GM19395 (cell line): ENCODE data around the gene CHL1.

ENCODE experiments used
- ATAC-seq: cut with Tn5 transposase; IDR thresholded peaks from one replicate; pipeline ENCODE4 v1.9.1; 2021; ENCODE audit warnings: mild to moderate bottlenecking, moderate library complexity; ENCODE audit not compliant: unreplicated experiment

Gene CHL1

DNA sequence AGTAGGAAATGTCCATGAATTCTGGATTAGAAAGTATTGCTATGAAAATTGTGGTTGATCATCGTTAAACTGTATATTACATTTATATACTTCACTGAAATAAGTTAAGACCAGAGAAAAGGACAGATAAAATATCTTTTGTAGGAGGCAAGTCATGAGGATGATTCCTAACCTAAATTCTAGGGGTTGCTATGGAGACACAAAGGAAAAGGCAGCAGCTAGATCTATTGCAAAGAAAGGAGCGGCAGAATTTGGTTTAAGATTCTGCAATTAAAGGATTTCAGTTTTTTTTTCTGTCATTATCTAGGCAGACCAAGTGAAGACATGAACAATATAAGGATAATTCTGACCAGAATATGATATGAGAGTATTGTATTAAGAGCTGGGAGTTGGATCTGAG, 136.1 kb downstream of the CHL1 start:
- no peak for ATAC-seq

DNA sequence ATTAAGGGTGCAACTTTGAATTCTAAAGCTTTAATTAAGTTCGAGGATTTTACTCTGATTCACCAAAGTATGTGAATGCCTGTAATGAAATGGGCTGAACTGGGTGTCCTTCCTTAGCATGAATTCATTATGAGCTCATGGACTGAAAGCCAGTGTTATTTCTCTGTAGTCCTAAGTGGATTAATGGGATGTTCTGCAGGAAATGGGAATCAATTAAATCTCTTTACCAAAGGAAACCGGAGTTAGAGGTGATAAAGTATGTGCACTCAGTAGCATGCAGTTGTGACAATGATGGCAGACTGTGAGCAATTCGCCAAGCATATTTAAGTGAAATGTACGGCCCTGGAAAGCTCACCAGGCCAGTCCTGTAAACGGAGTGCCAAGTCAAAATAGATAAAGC, 138.7 kb downstream of the CHL1 start:
- no peak for ATAC-seq

DNA sequence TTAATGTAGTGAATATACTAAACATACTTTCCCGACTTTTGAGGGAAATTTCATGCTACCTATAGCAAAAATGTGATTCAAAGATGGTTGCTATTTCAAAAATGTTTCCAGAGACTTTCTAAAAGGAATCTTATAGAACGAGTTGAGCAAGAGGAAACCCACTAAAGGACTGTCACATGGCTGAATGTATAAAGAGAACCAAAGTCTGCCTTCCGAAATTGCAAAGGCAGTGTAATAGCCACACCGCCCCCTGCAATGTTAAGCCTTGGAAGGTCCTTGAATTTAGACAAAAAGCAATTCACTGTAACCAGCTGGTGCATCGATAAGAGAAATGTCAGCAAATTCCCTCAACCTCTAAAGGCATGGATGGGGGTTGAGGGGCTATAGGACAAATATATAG, 142.8 kb downstream of the CHL1 start:
- no peak for ATAC-seq

DNA sequence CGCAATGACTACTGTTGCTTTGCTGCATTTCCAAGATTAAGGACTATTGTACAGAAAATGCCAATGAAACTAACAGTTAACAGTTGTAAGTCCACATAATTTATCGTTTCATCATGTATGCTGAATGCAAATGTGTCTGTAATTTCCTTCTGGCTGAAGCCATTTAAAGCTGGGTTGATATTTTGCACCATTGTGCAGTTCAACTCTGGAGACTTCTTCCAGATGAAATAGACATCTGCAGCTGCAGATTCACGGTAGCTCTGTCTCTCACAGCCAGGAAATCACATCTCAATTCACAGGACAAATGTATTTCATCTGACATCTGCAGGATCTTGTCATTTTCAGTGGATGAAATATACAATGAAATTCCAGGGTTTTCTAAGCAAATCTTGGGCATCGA, 145.4 kb downstream of the CHL1 start:
- ATAC-seq = no peak

DNA sequence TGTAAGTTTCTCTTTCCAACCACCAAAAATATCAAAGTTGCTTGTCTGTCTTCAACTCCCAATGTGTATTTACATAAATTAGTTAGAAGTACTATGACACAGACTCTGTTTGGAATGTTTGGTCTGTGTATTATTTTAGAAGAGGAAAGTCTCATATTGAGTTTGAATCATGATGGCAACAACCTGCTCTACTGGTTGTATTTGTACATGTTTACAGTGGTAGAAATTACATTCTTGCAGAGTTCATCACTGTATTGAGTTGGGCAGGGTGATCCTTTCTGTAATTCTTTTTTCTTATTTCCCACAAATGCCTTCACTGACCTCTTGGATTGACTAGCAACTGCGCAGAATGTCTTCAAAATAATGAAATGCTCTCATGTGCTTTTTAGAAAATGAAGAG, 149.6 kb downstream of the CHL1 start:
- ATAC-seq = no peak

DNA sequence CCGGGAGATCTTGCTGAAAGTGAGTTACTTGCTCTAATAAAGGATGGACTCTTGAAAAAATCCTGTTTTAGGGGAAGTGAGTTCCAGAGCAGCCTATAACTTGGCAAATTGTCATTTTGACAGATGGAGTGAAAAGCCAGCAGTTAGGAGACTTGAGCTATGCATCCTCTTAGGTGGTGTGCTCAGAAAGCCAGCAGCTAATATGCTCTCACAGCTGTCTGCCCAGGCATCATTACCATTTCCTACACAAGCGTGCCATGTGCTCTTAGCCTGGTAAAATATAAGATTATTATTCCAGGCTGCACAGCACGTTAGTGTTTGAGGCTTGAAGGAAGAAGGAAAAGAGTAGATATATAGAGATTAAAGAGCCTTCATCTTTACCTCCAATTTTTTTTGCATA, 151.0 kb downstream of the CHL1 start:
- ATAC-seq = no peak

DNA sequence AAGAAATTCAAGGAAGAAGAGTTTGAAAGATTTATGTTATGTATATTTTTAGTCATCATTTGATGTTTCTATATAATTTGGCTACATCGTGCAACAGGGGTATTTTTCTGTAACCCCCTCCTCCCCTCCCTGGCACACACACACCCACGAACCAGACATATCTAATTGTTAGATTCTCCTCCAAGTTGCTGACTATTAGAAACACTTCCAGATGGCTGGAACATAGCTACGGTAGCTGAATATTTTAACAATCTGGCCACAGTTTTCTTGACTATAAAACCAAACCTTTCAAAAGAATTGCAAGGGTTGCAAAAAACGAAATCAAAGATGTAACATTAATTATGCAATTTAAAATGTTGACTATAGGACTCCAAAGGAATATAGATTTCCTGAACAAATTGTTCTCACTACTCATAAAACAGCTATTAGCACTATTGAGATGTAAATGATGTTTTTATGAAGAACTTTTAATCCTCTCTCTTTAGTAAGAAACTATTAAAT, 154.4 kb downstream of the CHL1 start:
- ATAC-seq = no peak

DNA sequence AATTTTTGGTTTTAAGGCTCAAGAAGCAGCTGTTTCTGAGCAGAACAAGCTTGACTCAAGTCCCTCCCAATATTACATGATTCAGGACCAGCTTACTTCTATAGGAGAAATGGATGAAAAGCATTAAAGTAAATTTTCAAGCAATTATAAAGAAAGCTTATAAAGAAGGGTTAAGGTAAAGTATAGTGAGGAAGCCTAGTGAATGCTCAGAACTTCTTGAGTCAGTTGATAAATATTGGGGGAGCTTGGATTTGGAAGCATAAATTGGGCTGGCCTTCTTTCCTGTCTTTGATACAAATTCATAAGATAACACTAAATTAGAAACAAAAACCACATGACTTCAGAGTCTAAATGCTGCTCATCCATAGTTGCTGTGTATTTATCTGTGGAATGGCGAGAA, 156.0 kb downstream of the CHL1 start:
- no peak for ATAC-seq

DNA sequence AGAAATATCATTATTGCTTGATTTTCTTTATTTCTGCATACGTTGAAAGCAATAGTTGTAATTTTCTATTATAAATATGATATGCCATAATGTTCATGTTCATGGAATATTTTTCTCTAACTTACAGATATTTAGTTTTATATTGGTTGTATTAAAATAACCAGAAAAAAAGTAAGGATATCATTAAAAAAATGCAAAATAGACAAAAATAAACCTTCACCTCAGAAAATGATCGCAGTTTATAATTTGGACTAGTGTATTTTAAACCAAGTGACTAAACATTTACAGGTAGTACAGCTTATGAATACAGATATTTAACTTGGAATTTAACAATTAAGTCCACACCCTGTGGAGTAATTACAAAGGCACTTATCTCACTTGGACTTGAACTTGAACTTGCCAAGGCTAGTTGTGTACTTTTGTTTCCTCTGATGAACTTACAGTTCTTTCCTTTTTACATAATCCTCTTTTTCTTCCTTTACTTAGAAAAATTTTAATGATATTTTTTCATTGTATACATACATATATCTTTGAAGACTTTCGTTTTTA, 156.7 kb downstream of the CHL1 start:
- no peak for ATAC-seq

DNA sequence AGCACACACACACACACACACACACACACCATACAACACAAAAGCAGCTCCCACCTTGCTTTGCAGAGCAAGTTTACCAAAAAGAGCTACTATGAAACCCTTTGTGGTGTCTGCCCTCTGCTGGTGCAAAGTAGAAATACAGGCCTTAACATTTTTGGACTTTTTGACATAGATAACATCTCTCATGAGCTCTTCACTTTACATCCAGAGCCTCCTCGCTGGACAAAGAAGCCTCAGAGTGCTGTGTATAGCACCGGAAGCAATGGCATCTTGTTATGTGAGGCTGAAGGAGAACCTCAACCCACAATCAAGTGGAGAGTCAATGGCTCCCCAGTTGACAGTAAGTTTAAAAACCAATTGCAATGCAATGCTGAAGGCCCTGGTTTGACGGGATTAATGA, 157.9 kb downstream of the CHL1 start:
- ATAC-seq = peak; percentile 73

DNA sequence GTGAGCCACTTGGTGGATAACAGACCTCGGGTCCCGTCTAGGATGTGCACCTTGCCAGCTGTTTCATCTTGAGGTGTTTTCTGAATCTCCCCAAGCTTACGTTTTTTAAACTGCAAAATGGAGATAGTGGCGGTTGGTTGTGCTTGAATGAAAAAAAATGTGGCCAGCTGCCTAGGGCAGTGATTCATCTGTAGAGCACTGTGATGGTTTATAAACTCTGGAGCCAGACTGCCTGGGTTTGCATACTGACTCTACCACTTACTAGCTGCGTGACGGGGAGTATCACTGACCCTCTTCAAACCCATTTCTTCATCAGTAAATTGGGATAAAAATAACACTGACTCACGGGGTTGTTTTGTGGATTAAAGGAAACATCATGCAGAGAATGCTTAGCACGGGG, 159.1 kb downstream of the CHL1 start:
- ATAC-seq = peak; percentile 63

DNA sequence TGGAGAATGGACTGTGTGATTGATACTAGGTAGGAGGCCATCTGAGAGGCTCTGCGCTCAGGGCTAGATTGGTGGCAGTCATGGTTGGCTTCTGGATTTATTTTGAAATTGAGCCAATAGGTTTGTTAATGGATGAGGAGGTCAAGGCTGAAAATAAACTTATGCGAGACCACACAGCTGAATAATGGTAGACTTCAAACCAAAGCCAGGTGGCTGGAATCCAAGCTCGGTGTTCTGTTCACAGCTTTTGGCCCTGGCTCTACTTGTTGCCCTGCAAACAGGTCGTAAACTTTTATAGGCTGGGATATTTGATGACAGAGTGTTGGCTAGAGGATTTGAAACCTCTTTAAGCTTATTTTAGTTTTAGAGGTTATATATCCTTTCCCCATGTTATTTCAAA, 160.4 kb downstream of the CHL1 start:
- no peak for ATAC-seq

DNA sequence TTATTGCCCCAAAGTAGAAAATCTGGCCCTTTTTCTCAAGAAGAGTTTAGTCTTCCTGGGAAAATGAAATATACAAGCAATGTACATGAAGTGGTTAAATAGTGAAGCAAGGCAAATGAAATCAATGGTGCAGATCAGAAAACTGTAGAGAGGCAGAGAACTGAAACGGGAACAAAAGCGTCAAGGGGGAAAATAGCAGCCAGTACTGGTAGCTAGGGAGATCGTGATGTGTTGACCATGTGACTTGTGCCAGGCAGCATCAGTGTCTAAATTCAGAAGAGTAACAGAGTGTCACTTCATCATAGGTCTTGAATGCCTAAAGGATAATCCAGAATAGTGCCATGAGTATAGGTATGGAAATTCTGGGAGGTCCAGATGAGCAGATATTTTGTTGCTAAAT, 163.1 kb downstream of the CHL1 start:
- peak; percentile 60 for ATAC-seq

DNA sequence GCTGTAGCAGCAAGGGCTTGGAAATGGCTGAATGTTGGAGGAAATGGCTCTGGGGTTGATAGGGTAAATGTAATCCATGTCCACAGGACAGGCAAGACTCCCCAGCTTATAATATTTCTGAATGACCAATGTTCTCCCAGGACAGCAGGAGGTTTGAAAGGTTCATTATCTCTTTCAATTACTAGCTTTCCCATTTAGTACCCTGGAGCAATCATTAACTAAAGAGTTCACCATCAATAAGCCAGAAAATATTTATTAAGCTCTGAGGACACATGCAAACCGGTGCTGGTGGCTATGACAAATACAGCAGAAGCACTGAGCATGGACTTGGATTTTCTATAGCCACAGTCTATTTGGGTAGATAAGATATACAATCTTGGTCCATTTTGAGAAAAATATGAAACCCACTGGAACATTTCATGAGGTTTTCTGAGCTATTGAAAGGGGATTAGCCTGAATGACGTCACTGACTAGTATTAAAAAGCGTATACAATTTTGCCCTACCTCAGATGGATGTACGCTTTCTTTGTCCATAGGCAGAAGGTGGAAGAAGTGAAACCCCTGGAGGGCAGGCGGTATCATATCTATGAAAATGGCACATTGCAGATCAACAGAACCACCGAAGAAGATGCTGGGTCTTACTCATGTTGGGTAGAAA, 166.2 kb downstream of the CHL1 start:
- no peak for ATAC-seq

DNA sequence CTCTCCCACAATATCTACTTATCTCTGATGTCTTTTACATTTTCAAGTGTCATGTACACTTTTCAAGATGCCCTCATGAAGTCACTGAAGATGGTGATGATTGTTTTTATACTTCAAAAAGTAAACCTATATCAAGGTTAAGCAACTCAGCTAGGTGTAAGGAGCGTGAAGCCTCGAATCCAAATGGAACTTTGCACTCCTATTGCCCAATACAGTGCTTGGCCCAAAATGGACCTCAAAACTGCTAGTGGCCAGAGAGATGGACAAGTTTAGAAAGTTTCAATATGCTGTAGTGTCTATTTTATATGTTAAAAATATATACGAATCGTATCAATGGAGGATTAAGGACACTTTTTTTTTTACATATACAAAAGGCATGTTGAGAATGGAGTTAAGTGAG, 167.7 kb downstream of the CHL1 start:
- ATAC-seq = no peak

DNA sequence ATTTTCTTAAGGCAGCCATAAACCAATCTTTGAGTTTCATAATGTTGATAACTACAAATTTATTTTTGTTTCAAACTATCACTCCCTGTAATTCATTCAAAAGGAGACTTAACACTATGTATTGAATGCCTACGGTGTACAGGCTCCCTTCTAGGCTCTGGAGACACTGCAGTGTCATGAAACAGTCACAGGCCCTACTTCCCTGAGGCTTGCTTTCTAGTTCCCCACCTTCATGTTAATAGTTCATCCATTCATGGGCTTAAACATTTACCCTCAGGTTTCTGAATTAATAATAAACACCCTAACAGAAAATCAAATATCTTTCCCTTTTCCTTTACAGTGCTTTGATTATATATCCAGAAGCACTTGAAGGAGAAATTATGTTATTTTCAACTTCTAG, 168.7 kb downstream of the CHL1 start:
- peak; percentile 73 for ATAC-seq

DNA sequence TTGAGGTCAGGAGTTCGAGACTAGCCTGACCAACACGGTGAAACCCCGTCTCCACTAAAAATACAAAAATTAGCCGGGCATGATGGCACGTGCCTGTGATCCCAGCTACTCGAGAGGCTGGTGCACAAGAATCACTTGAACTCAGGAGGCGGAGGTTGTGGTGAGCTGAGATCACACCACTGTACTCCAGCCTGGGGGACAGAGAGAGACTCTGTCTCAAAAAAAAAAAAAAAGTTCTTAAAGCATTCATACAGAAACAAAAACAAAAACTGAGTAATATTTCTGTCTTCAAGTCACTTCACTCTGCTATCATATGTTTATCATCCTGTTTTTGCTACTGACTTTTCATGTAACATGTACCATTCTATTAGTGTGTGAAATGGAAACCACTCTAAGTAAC, 169.7 kb downstream of the CHL1 start:
- ATAC-seq = peak; percentile 66

DNA sequence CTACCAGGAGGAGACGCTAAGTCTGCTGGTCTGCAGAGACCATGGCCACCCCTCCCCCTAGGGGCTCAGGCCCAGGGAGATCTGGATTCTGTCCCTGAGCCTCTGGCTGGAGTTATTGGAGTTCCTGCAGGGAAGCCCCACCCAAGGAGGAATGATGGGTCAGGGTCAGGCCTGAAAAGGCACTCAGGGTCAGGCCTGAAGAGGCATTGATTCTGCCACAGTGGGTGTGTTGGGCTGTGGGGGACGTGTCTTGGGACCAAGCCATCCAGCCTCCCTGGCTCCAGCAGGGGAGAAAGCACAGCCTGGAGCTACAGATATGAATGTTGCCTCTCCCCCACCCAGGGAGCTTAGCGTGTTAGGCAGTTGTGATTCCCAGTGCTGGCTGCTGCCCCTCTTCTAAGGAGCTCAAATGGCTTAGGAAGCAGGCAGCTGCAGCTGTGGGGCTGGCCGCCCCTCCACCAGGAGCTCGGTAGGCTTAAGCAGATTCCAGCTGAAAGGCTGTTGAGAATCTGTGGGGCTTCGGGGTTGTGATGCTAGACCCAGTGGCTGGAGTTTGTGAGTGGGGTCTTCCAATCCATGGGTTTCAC, 176.7 kb downstream of the CHL1 start:
- no peak for ATAC-seq

DNA sequence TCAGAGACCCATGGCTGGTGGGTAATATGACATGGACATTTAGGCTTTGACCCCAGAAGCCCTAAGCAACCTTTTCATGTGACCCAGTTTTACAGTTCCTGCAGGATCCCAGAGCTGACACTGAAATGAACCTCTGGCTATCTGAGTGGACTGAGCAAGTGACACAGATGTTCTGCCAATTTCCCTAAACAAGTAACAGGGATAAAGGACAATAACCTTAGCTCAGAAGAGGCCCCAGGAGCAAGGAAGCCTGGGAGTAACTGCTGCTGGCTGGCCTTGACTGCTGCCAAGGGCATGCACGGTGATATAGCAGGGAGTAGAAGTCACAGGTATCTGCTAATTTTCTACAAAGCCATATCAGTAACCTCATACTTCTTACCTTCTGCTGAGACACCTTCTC, 177.9 kb downstream of the CHL1 start:
- ATAC-seq = no peak

DNA sequence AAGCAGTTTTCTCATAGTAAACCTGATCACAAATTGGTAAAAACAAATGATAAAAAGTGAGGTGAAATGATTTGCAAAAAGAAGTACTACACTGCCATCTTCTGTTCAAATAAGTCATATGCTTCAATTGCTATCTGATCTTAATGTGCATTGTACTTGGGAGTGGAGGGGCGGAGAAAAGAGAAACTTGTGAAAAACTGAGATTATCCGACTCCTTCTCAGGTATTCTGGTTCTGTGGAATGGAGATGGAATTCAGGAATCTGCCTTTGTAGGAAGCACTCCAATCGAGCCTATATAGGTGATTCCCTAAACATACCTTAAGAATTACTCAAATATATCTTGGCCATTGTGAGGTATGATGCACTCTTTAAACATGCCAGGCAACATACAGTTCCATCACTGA, 180.6 kb downstream of the CHL1 start:
- peak; percentile 87 for ATAC-seq

DNA sequence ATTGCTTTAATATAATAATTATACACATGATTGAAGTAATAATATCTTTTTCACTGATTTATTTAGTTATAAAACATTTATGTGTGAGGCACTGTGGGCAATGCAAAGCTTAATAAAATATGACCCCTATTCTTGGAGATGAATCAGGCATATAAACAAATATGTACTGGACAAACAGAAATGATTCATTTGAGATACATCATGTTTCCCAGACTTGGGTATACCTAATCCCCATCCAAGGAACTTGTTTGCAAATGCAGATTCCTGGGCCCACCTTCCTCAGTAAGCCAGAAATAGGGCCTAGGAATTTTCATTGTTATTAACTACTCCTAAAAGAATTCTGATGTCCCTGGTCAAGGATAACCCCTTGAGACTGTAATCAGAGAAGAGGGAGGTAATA, 184.2 kb downstream of the CHL1 start:
- ATAC-seq = no peak

DNA sequence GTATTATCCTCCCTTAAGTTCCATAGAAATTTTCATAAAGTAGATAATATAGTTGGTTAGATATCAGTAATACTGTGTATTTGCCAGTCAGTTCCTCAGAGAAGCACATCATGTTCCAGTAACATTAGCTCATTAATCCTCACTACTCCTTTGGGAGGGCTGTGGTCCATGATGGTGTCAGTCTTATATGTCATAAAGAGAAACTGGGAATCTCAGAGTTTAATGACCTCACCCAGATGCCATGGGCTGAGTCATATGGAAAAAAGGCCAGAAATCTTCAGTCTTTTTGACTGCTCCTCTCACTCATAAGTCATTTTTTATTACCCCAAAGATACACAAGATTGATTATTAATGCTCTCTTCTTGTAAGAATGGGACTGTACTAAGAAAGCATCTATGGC, 188.6 kb downstream of the CHL1 start:
- ATAC-seq = no peak

DNA sequence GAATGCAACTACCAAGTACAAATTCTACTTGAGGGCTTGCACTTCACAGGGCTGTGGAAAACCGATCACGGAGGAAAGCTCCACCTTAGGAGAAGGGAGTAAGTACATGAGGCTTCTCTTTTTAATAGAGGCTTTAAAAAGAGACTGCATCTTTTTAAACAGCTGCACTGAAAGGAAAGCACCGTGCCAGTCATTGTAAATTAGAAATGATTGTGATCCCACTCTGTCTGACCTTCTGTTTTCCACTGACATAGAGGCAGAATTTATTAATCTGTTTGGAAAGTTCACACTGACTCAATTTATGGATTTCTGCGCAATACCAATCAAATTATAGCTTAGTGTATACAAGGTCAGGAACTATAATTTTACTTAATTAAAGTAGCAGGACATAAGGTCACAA, 198.2 kb downstream of the CHL1 start:
- ATAC-seq = no peak
